SK-N-SH (cell line): ENCODE measurements around the gene MYBPC3.

ENCODE experiments used
- CTCF ChIP-seq: fragments of 200-600 bp; sonication (generic); IDR thresholded peaks from 2 replicates; pipeline ENCODE4 v1.6.1; 2017; ENCODE audit warnings: antibody characterized with exemption, mild to moderate bottlenecking, moderate library complexity
- EZH2phosphoT487 ChIP-seq: fragments of 200-600 bp; sonication (generic); IDR thresholded peaks from 2 replicates; pipeline ENCODE4 v1.6.1; 2017; ENCODE audit warnings: low read depth, mixed run types, mild to moderate bottlenecking, antibody characterized with exemption, moderate library complexity, borderline replicate concordance
- POLR2AphosphoS5 ChIP-seq: IDR thresholded peaks from 2 replicates; pipeline ENCODE4 v1.6.1; 2012; ENCODE audit warnings: low read depth, low read length
- RAD21 ChIP-seq: IDR thresholded peaks from 2 replicates; pipeline ENCODE4 v1.6.1; 2012; ENCODE audit warnings: mild to moderate bottlenecking, low read length
- RCOR1 ChIP-seq: fragments of 150-350 bp; IDR thresholded peaks from 2 replicates; pipeline ENCODE4 v1.6.1; 2017; ENCODE audit warnings: antibody characterized with exemption, low read length
- SMC3 ChIP-seq: IDR thresholded peaks from 2 replicates; pipeline ENCODE4 v1.6.1; 2012; ENCODE audit warnings: low read depth, low read length, improper control_type of control experiment
- TAF1 ChIP-seq: IDR thresholded peaks from 2 replicates; pipeline ENCODE4 v1.6.1; 2012; ENCODE audit warnings: low read depth, mild to moderate bottlenecking, low read length, moderate library complexity, borderline replicate concordance
- USF2 ChIP-seq: fragments of 150-350 bp; IDR thresholded peaks from 2 replicates; pipeline ENCODE4 v1.6.1; 2017; ENCODE audit warnings: antibody characterized with exemption, low read length, low read depth, borderline replicate concordance
- TF ChIP-seq, protein P1 (sequence below): IDR thresholded peaks from 2 replicates; pipeline ENCODE4 v1.4.0; 2012; ENCODE audit warnings: low read depth, borderline replicate concordance

DNA sequence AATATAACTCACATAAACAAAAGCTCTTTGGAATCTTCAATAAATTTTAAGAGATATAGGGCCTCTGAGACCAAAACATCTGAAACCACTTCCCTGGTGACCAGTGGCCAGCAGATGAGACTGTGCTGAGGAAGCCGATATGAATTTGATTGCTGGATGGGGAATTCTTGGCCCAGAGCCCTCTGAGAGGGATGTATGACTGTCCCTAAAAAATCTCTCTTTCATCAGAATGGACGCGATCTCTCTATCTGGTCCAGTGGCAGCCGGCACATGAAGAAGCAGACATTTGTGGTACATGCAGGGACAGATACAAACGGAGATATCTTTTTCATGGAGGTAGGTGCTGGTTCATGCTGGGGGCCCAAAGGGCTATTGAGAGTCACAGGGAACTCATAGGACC is 37.5 kb downstream of the MYBPC3 start:
- TF ChIP-seq CTCF (no peak), RAD21 (no peak), TAF1 (no peak), SMC3 (no peak), RCOR1 (no peak), POLR2AphosphoS5 (no peak), USF2 (no peak), EZH2phosphoT487 (no peak)
- TF ChIP-seq, protein P1, sequence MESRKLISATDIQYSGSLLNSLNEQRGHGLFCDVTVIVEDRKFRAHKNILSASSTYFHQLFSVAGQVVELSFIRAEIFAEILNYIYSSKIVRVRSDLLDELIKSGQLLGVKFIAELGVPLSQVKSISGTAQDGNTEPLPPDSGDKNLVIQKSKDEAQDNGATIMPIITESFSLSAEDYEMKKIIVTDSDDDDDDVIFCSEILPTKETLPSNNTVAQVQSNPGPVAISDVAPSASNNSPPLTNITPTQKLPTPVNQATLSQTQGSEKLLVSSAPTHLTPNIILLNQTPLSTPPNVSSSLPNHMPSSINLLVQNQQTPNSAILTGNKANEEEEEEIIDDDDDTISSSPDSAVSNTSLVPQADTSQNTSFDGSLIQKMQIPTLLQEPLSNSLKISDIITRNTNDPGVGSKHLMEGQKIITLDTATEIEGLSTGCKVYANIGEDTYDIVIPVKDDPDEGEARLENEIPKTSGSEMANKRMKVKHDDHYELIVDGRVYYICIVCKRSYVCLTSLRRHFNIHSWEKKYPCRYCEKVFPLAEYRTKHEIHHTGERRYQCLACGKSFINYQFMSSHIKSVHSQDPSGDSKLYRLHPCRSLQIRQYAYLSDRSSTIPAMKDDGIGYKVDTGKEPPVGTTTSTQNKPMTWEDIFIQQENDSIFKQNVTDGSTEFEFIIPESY = no peak
